Right atrium auricular region (tissue), 2 donors: ENCODE data around the gene BRCA2. TPM values are rescaled to one million over a fixed set of nuclear protein-coding genes. Genes with fewer than 3 reads are reported as not detected.
A peak's percentile ranks its signal among the peaks of the same experiment; 100 is the strongest.

Experiments
- DNase-seq: peaks from one replicate; pipeline ENCODE4 v3.0.0-alpha.2; 2019; ENCODE audit warnings: low spot score
- H3K27ac ChIP-seq, 2 donors: fragments of 200-600 bp; sonication (generic); 1 replicate in 1 of 2; 2 replicates in 1 of 2; pipeline ENCODE4 v1.5.1; 2016 to 2019
- H3K27me3 ChIP-seq, 2 donors: fragments of 200-600 bp; sonication (generic); one replicate each; pipeline versions ENCODE4 v1.5.1 to v1.6.0; 2017 to 2019
- H3K36me3 ChIP-seq: fragments of 200-600 bp; sonication (generic); one replicate; pipeline ENCODE4 v1.5.1; 2016
- H3K4me1 ChIP-seq, 2 donors: fragments of 200-600 bp; sonication (generic); one replicate each; pipeline versions ENCODE4 v1.5.1 to v1.6.0; 2017 to 2019
- H3K4me3 ChIP-seq, 2 donors: fragments of 200-600 bp; sonication (generic); 1 replicate in 1 of 2; 2 replicates in 1 of 2; pipeline ENCODE4 v1.5.1; 2017 to 2019; ENCODE audit warnings: mild to moderate bottlenecking in 1 of 2, moderate library complexity in 1 of 2
- H3K9me3 ChIP-seq, 2 donors: fragments of 200-600 bp; sonication (generic); one replicate each; pipeline ENCODE4 v1.5.1; 2019
- total RNA-seq, 2 donors: library from RNA; depleted of rRNA; stranded (reverse); fragments of >200 nt; gene quantifications; one replicate each; pipeline ENCODE4 v1.1.0, GENCODE V29; 2016
- TF ChIP-seq, protein P1 (sequence below), 2 donors: fragments of 200-600 bp; sonication (generic); IDR thresholded peaks; one replicate each; pipeline ENCODE4 v1.5.1; 2019; ENCODE audit warnings: antibody characterized with exemption in 2 of 2

The BRCA2 gene
- total RNA-seq, 2 donors from 2014 or later: 0.15 to 0.24 TPM

DNA sequence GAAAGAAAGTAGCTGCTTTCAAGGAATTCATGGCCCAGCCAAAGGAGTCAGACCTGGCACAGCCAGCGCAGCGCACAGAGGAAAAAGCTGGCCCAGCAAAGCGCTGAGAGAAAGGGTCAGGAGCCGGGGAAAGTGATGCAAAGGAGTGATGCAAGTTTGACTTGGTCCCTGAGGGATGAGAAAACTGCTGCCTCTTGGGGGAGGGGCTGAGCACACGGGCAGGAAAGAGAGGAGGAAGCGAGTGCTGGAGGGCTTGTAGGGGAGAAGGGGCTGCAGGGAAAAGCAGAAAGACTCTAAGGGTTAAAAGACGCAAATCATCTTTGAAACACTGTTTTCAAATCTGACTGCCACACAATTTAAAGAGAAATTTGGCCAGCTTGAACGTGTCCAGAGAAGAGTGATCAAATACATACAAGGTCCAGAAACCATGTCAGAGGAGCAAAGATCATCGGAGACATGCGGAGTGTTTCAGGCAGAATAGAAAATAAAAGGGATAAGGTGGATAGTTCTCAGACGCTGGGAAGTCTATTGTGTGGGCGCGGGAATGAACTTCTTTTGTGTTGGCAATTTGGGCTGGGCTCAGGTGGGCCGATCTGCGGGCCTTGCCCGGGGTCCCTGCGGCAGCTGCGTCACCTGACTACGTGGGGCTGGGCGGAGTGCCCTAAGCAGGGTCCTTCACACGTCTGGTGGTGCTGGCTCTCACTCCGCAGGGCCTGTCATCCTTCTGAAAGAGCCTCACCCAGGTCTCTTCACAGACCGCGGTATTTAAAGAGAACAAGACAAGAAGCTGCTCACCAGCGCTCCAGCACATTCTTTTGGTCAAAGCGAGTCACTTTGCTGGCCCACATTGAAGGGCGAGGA lies 94.5 kb downstream of the BRCA2 start:
- Histone ChIP-seq H3K27ac (peak overlapping the region; percentile 45 to 66), H3K4me1 (peaks cover 0 to 19% of the 10 kb centered on the region in 2 donors), H3K4me3 (peak overlapping the region; percentile 29 to 37), H3K36me3 (no peaks in the 10 kb centered on the region), H3K27me3 (no peaks in the 10 kb centered on the region), H3K9me3 (no peaks in the 10 kb centered on the region)
- TF ChIP-seq, protein P1, sequence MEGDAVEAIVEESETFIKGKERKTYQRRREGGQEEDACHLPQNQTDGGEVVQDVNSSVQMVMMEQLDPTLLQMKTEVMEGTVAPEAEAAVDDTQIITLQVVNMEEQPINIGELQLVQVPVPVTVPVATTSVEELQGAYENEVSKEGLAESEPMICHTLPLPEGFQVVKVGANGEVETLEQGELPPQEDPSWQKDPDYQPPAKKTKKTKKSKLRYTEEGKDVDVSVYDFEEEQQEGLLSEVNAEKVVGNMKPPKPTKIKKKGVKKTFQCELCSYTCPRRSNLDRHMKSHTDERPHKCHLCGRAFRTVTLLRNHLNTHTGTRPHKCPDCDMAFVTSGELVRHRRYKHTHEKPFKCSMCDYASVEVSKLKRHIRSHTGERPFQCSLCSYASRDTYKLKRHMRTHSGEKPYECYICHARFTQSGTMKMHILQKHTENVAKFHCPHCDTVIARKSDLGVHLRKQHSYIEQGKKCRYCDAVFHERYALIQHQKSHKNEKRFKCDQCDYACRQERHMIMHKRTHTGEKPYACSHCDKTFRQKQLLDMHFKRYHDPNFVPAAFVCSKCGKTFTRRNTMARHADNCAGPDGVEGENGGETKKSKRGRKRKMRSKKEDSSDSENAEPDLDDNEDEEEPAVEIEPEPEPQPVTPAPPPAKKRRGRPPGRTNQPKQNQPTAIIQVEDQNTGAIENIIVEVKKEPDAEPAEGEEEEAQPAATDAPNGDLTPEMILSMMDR (IDR thresholded peaks at IDR 0.05): no peak
- peak; percentile 73 for DNase-seq

DNA sequence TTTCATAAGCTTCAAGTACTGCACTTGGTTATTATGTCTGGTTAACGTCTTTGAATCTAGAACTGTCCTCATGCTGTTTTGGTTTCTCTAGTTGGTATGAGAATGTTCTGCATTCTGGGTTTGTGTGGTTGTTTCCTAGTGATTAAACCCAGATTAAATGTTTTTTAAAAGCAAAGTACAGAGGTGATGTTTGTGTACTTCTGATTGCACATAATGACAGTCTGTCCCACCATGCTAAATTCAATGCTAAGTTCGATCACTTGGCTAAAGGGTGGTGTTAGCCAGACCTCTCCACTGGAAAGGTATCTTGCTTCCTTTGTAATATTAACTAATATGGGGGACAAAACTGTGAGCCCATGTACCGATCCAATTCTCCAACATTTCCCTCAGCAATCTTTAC lies 98.0 kb downstream of the BRCA2 start:
- Histone ChIP-seq H3K27ac (no peak overlapping the region), H3K4me1 (peaks cover 0 to 19% of the 10 kb centered on the region in 2 donors), H3K4me3 (no peak overlapping the region), H3K27me3 (no peaks in the 10 kb centered on the region), H3K36me3 (no peaks in the 10 kb centered on the region), H3K9me3 (no peaks in the 10 kb centered on the region)
- TF ChIP-seq, protein P1 (IDR thresholded peaks at IDR 0.05): no peak
- DNase-seq: no peak

GRCh38 chr13:32414580-32414979 lies 99.3 kb downstream of the BRCA2 start:
- TF ChIP-seq, protein P1 (IDR thresholded peaks at IDR 0.05): no peak
- Histone ChIP-seq H3K4me3 (no peak overlapping the region), H3K9me3 (no peaks in the 10 kb centered on the region), H3K27ac (no peak overlapping the region), H3K36me3 (no peaks in the 10 kb centered on the region), H3K27me3 (no peaks in the 10 kb centered on the region), H3K4me1 (peaks cover 0 to 11% of the 10 kb centered on the region in 2 donors)
- DNase-seq: no peak

- Histone ChIP-seq H3K27me3 (no peaks in the 10 kb centered on the region), H3K27ac (no peak overlapping the region), H3K4me1 (peaks cover 0 to 7% of the 10 kb centered on the region in 2 donors), H3K36me3 (no peaks in the 10 kb centered on the region), H3K4me3 (no peak overlapping the region), H3K9me3 (no peaks in the 10 kb centered on the region)
- TF ChIP-seq, protein P1 (IDR thresholded peaks at IDR 0.05): peak in 1 of 2 donors; percentile 35
- DNase-seq: no peak
Measured at GRCh38 chr13:32415019-32415418, 99.7 kb downstream of the BRCA2 start.

- Histone ChIP-seq H3K4me1 (no peaks in the 10 kb centered on the region), H3K4me3 (no peak overlapping the region), H3K27me3 (no peaks in the 10 kb centered on the region), H3K36me3 (no peaks in the 10 kb centered on the region), H3K27ac (no peak overlapping the region), H3K9me3 (no peaks in the 10 kb centered on the region)
- no peak for DNase-seq
- TF ChIP-seq, protein P1 (IDR thresholded peaks at IDR 0.05): no peak
Measured at GRCh38 chr13:32417995-32418394, 102.7 kb downstream of the BRCA2 start.
